GM23338 (cell line): ENCODE results near the gene DHRSX. TPM values are rescaled to one million over a fixed set of nuclear protein-coding genes. Genes with fewer than 3 reads are reported as not detected.

ENCODE experiments used
- ATAC-seq: fragments of 200-7000 bp; cut with Tn5 transposase; 3 replicates; pipeline ENCODE4 v1.9.1; 2020
- DNase-seq: peaks from one replicate; pipeline ENCODE4 v3.0.0-alpha.2; 2015; ENCODE audit warnings: low spot score
- H2AFZ ChIP-seq: fragments of 200-600 bp; sonication (generic); 2 replicates; pipeline ENCODE4 v1.8.0; 2016; ENCODE audit warnings: antibody characterized with exemption, mild to moderate bottlenecking, moderate library complexity
- H3F3A ChIP-seq: fragments of 200-600 bp; sonication (generic); replicated peaks from 2 replicates; pipeline ENCODE4 v1.8.0; 2017; ENCODE audit warnings: antibody characterized with exemption, mixed run types, low read depth
- H3K27ac ChIP-seq: fragments of 200-600 bp; sonication (generic); 2 replicates; pipeline ENCODE4 v1.6.1; 2016; ENCODE audit warnings: low read depth
- H3K27me3 ChIP-seq: fragments of 200-600 bp; sonication (generic); 2 replicates; pipeline ENCODE4 v1.8.0; 2016; ENCODE audit warnings: mild to moderate bottlenecking, mixed run types, moderate library complexity; ENCODE audit not compliant: insufficient read depth
- H3K36me3 ChIP-seq: fragments of 200-600 bp; sonication (generic); 2 replicates; pipeline ENCODE4 v1.8.0; 2016; ENCODE audit warnings: mild to moderate bottlenecking; ENCODE audit not compliant: insufficient read depth
- H3K4me1 ChIP-seq: fragments of 200-600 bp; sonication (generic); 2 replicates; pipeline ENCODE4 v1.8.0; 2016; ENCODE audit warnings: mild to moderate bottlenecking, moderate library complexity; ENCODE audit not compliant: insufficient read depth
- H3K4me2 ChIP-seq: fragments of 200-600 bp; sonication (generic); 2 replicates; pipeline ENCODE4 v1.7.1; 2017; ENCODE audit warnings: mixed run types
- H3K4me3 ChIP-seq: fragments of 200-600 bp; sonication (generic); 2 replicates; pipeline ENCODE4 v1.6.1; 2016; ENCODE audit warnings: mixed run types
- H3K79me2 ChIP-seq: fragments of 200-600 bp; sonication (generic); replicated peaks from 2 replicates; pipeline ENCODE4 v1.8.0; 2017; ENCODE audit warnings: mild to moderate bottlenecking; ENCODE audit not compliant: insufficient read depth
- H3K9me2 ChIP-seq: fragments of 200-600 bp; sonication (generic); 2 replicates; pipeline ENCODE4 v1.8.0; 2017; ENCODE audit not compliant: insufficient read depth
- H4K20me1 ChIP-seq: fragments of 200-600 bp; sonication (generic); replicated peaks from 2 replicates; pipeline ENCODE4 v1.8.0; 2017; ENCODE audit warnings: mild to moderate bottlenecking; ENCODE audit not compliant: insufficient read depth
- H3K27ac Mint-ChIP-seq: 2 replicates; pipeline ENCODE4 v1.8.0; 2020; ENCODE audit warnings: inconsistent platforms, mild to moderate bottlenecking, moderate library complexity, mixed read lengths
- H3K27me3 Mint-ChIP-seq: 3 replicates; pipeline ENCODE4 v1.8.0; 2022; ENCODE audit warnings: low read depth, mild to moderate bottlenecking, moderate library complexity, mixed read lengths, inconsistent platforms; ENCODE audit not compliant: insufficient read depth, poor library complexity
- H3K36me3 Mint-ChIP-seq: 3 replicates; pipeline ENCODE4 v1.8.0; 2021; ENCODE audit warnings: low read depth, mild to moderate bottlenecking, inconsistent platforms, moderate library complexity, mixed read lengths
- H3K4me1 Mint-ChIP-seq: 3 replicates; pipeline ENCODE4 v1.8.0; 2020; ENCODE audit warnings: mild to moderate bottlenecking, inconsistent platforms, mixed read lengths
- H3K4me3 Mint-ChIP-seq: 3 replicates; pipeline ENCODE4 v1.8.0; 2021; ENCODE audit warnings: moderate library complexity, mild to moderate bottlenecking, inconsistent platforms, mixed read lengths
- H3K9me3 Mint-ChIP-seq: 3 replicates; pipeline ENCODE4 v1.8.0; 2020; ENCODE audit warnings: moderate library complexity, mild to moderate bottlenecking, inconsistent platforms, mixed read lengths
- CREB1 ChIP-seq: fragments of 250-450 bp; sonication (Bioruptor Pico); IDR thresholded peaks from 2 replicates; pipeline ENCODE4 v1.5.0; 2020; ENCODE audit warnings: low read depth, mild to moderate bottlenecking, moderate library complexity
- CTCF ChIP-seq, 2 experiments: fragments of 200-600 bp in 1 of 2; sonication (generic) in 1 of 2; conservative IDR thresholded peaks; 2 replicates each; pipeline versions ENCODE4 v1.5.1 to v1.6.1; 2016 to 2017; ENCODE audit warnings: antibody characterized with exemption in 2 of 2, low read depth in 2 of 2, mild to moderate bottlenecking in 2 of 2, moderate library complexity in 1 of 2
- ETS1 ChIP-seq: IDR thresholded peaks from 2 replicates; pipeline ENCODE4 v1.6.1; 2016; ENCODE audit warnings: antibody characterized with exemption
- EZH2 ChIP-seq: fragments of 200-600 bp; sonication (generic); IDR thresholded peaks from one replicate; pipeline ENCODE4 v1.8.0; 2017; ENCODE audit warnings: antibody characterized with exemption, mild to moderate bottlenecking, low read depth; ENCODE audit not compliant: unreplicated experiment
- EZH2phosphoT487 ChIP-seq: fragments of 200-600 bp; sonication (generic); IDR thresholded peaks from one replicate; pipeline ENCODE4 v1.8.1; 2018; ENCODE audit warnings: antibody characterized with exemption; ENCODE audit not compliant: unreplicated experiment
- JUNB ChIP-seq: IDR thresholded peaks from one replicate; pipeline ENCODE4 v1.6.1; 2016; ENCODE audit warnings: antibody characterized with exemption; ENCODE audit not compliant: unreplicated experiment
- NANOG ChIP-seq: IDR thresholded peaks from 2 replicates; pipeline ENCODE4 v1.6.1; 2016; ENCODE audit warnings: antibody characterized with exemption, borderline replicate concordance
- POLR2AphosphoS5 ChIP-seq: IDR thresholded peaks from 2 replicates; pipeline ENCODE4 v1.6.1; 2016; ENCODE audit warnings: antibody characterized with exemption, low read depth
- REST ChIP-seq: IDR thresholded peaks from one replicate; pipeline ENCODE4 v1.6.1; 2018; ENCODE audit warnings: antibody characterized with exemption; ENCODE audit not compliant: unreplicated experiment
- STAT1 ChIP-seq: IDR thresholded peaks from one replicate; pipeline ENCODE4 v1.6.1; 2016; ENCODE audit warnings: antibody characterized with exemption; ENCODE audit not compliant: unreplicated experiment
- ZNF114 ChIP-seq: fragments of 250-450 bp; sonication (Bioruptor Pico); IDR thresholded peaks from 2 replicates; pipeline ENCODE4 v1.5.0; 2020; ENCODE audit warnings: mild to moderate bottlenecking, moderate library complexity
- ZNF331 ChIP-seq: fragments of 250-450 bp; sonication (Bioruptor Pico); IDR thresholded peaks from 2 replicates; pipeline ENCODE4 v1.5.0; 2020; ENCODE audit warnings: low read depth, mild to moderate bottlenecking, moderate library complexity
- ZNF462 ChIP-seq: fragments of 250-450 bp; sonication (Bioruptor Pico); IDR thresholded peaks from 2 replicates; pipeline ENCODE4 v1.5.0; 2020; ENCODE audit warnings: mild to moderate bottlenecking, moderate library complexity
- polyA plus RNA-seq: library from polyadenylated mRNA; unstranded; fragments of >200 nt; fragmentation: Nextera tagmentation; extraction: Ambion mirVana; gene quantifications from 2 replicates; pipeline ENCODE4 v1.2.1, GENCODE V29; 2016
- total RNA-seq: library from RNA; depleted of rRNA; stranded (reverse); fragments of >200 nt; shearing (Covaris generic); gene quantifications from 2 replicates; pipeline ENCODE4 v1.2.3, GENCODE V29; 2014

The DHRSX gene
- total and polyA plus RNA-seq, 2 experiments from 2014 or later: 33.9 to 43.0 TPM

GRCh38 chrX:2226182-2226581, 274.6 kb downstream of the DHRSX start:
- Mint-ChIP-seq H3K27ac (no peak overlapping the region), H3K36me3 (peaks cover 90% of the 10 kb centered on the region), H3K4me1 (peaks cover 5% of the 10 kb centered on the region; the same call in 1 of the 3 replicates), H3K9me3 (peaks cover 92% of the 10 kb centered on the region), H3K4me3 (no peak overlapping the region), H3K27me3 (peaks cover 13% of the 10 kb centered on the region)
- DNase-seq: no peak
- no peak overlapping the region for H2AFZ ChIP-seq
- H3K9me2 ChIP-seq: peaks cover under 1% of the 10 kb centered on the region; the same call in 1 of the 2 replicates
- TF ChIP-seq REST (no peak), STAT1 (no peak), CTCF (conservative IDR thresholded peaks at IDR 0.05; ENCODE audit: low read depth in 2 of 2) (no peak), CREB1 (CRISPR knock-in tag) (no peak), NANOG (no peak), ZNF331 (CRISPR knock-in tag) (no peak), POLR2AphosphoS5 (no peak), ZNF462 (CRISPR knock-in tag) (no peak), JUNB (no peak), ETS1 (no peak), EZH2phosphoT487 (no peak), EZH2 (no peak), ZNF114 (no peak)
- no peak overlapping the region for H3K4me2 ChIP-seq
- H3K79me2 ChIP-seq: no peaks in the 10 kb centered on the region
- H3K36me3 ChIP-seq: peaks cover 5% of the 10 kb centered on the region; the same call in 1 of the 2 replicates
- no peaks in the 10 kb centered on the region for H3K27me3 ChIP-seq
- ATAC-seq: no peak
- peaks cover 30% of the 10 kb centered on the region for H3F3A ChIP-seq
- no peak overlapping the region for H3K4me3 ChIP-seq
- no peak overlapping the region for H3K27ac ChIP-seq
- no peaks in the 10 kb centered on the region for H4K20me1 ChIP-seq
- no peaks in the 10 kb centered on the region for H3K4me1 ChIP-seq
